NCI-H2171 (cell line): Measurements from ENCODE around the gene MTHFSD.

ENCODE experiments used
- DNase-seq: peaks from one replicate; lab custom pipeline; 2025; lab: John Stamatoyannopoulos, UW

The MTHFSD gene

DNA sequence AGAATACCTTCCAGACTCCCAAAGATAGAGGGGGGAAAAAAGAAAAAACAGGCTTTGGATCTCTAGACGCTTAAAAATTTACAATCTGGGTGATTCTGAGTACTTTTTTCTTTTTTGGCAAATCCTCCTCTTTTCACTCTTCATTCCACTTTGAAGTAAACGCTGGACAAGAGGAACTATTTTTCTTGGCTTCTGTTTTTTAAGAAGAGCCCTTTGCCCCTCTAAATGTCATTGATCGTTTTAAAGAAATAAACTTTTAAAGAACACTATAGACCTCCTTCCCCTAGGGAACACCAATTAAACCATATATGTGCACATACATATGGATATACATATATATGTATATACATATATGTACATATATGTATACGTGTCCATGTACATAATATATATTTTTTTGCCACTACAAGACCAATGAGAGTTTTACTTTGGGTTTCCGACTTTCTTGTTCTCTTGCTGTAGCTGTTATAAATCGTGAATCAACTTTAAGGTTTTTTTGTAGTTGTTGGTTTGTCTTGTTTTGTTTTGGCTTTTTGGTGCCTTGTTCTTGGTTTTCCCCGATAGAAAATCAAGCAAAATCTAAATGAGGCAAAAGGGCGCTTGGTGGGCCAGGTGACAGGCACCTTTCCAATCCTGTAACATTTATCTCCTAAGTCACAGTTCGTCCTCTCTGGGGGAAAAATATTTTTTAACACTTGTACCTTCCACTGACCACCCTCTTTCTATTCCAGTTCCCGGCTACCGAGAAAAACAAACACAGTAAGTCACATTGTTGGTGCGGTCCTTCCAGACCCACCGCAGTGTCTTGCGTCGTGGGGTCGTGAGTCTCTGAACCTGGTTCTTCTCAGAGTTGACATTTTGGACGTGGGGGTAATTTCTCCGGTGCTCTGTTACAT is 40.3 kb downstream of the MTHFSD start:
- DNase-seq, result no peak

DNA sequence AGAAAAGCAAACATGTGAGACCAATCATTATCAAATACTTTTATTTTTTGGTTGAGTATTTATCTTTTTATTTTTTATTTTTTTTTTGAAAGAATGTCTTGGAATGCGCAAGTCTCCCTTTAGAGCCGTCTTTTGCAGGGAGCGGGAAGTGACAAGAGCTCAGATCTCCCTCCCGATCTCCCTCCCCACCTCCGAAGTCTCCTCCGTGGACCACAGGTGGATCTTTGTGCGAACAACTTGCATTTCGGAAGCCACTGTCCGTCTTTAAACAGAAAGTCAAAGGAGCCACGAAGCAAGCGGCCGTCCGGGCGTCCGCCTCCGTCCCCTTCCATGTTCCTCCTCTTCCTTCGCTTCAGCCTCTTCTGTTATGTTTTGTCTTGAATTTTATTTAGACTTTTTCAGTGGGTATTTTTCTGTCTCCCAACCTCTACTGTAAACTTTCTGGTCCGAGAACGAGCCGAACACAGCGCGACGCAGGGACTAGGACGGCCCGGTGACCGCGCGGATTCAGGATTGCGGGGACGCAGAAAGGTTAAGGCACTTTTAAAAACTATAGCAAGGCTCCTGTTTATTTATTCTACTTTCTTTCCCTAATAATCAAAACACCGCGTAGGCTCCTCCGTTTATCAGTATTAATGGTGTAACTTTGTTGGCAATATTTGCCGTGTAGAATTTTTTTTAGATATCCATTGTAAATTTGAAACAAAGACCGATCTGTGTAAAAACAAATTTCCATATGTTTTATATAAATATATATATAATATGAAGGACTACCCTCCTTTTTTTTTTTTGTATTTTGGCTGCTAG is 41.4 kb downstream of the MTHFSD start:
- no peak for DNase-seq

DNA sequence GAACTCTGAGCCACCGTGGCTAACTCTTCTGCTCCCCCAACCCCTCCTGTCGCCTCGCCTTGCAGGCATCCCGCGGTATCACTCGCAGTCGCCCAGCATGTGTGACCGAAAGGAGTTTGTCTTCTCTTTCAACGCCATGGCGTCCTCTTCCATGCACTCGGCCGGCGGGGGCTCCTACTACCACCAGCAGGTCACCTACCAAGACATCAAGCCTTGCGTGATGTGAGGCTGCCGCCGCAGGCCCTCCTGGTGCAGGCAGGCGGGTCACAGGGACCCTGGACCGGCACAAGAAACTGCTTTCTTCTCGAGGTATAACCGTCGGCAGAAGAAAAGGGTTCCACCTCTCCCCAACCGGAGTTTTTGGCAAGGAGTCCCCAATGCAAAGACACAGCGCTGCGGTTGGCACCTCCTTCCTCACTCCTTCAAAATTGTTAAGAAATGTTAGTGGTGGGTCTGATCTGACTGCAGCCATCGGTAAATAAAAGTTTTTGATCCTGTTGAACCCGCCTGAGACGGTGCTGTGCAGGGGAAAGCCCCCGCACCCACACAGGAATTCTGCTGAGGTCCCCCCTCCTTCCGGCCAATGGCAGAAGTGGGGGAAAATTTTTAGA is 42.1 kb downstream of the MTHFSD start:
- DNase-seq, result no peak

DNA sequence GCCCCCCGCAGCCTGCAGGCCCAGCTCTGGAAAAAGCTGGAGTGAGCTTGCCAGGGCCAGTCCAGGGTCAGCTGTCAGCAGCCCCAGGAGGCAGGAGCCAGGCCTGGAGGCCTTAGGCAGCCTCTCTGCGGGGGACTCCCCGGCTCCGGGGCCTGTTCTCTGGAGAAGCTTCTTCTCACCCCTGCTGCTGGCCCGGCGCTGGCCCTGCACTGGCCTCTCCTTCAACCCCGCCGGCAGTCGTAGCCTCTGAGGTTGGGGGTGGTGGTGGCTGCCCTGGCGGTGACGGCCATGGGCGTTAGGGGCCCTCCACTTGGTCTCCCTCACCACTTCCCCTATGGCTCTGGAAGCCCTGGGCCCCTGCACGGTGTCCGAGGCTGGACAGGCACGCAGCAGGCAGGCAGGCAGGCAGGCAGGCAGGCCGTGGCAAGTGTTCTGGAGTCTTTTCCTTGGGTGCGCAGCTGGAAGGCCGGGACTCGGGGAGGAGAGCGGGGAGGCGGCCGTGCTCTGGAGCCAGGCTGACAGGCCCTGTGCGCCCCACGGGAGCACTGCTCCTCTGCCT is 42.7 kb downstream of the MTHFSD start:
- no peak for DNase-seq

DNA sequence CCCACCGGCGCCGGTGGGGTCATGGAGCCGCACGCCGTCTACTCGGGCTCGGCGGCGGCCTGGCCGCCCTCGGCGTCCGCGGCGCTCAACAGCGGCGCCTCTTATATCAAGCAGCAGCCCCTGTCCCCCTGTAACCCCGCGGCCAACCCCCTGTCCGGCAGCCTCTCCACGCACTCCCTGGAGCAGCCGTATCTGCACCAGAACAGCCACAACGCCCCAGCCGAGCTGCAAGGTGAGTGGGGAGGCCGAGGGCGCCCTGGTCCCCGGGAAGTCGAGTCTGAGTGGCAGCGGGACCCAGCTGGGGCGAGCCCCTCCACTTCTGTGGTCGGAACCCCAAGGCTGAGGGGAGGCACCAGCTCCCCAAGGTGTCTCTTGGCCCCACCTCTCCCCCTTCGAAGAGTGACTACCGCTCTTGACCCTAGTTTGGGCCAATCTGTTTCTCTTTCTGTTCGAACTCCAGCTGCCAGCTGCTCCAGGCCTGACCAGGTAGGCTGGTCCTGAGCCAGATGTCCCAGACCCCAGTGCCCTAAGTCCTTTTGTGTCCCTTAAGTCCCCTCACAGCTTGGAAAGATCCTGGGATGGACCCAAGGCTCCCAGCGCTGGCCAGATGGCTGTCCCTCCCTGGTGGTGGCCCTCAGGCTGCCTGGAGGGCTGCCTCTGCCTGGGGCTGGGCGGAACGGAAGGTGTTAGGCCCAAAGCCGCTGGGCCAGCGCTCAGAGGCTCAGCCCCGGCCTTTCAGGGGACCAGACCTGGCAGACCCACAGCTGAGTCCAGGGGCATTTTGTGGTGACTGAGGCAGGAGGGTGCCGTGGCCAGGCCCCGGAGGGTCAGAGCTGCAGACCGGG is 43.5 kb downstream of the MTHFSD start:
- DNase-seq, result no peak

DNA sequence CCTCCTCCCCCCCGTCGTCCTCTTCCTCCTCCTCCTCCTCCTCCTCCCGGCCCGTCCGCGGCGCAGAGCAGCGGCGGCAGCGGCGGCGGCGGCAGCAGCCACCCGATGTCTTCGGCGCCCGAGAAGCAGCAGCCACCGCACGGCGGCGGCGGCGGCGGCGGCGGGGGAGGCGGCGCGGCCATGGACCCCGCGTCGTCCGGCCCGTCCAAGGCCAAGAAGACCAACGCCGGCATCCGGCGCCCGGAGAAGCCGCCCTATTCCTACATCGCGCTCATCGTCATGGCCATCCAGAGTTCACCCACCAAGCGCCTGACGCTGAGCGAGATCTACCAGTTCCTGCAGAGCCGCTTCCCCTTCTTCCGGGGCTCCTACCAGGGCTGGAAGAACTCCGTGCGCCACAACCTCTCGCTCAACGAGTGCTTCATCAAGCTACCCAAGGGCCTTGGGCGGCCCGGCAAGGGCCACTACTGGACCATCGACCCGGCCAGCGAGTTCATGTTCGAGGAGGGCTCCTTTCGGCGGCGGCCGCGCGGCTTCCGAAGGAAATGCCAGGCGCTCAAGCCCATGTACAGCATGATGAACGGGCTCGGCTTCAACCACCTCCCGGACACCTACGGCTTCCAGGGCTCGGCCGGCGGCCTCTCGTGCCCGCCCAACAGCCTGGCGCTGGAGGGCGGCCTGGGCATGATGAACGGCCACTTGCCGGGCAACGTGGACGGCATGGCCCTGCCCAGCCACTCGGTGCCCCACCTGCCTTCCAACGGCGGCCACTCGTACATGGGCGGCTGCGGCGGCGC is 44.4 kb downstream of the MTHFSD start, which contains the start of gene FOXF1:
TSS of gene FOXF1 (plus strand) at position 63 of the 797 bp plus-strand sequence. CDS start at position 106, 43 bp downstream.
- DNase-seq, result no peak

DNA sequence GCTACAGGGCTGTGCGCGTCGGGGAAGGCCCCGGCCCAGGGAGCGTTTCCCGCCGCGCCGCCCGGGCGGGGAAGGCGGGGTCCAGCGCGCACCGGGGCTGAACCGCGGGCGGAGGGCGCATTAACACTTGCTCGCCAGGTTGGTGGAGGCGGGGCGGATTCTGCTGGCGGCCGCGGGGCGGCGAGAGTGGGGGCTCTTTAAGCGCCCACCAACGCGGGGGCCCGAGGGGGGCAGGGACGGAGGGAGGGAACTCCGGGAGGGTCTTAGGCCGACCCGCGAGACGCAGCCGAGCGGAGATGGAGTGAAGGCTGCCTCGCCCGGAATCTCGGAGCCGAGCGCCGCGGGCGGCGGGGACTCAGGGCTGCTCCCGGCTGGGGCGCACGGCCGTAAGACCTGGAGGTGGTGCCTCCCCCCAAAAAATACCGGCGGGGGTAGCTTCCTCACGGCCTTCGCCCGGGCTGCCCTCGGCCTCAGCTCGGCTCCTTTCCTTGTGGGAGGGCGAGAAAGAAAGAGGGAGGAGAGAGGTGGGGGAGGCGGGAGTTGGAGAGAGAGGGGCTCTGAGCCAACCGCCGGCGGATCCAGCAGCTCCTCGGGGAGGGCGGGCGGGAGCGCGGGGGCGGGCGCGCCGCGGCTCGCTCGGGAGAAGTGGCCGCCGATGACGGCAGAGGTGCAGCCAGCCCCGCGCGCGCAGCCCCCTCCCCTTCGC is 45.1 kb downstream of the MTHFSD start:
- DNase-seq, result no peak

DNA sequence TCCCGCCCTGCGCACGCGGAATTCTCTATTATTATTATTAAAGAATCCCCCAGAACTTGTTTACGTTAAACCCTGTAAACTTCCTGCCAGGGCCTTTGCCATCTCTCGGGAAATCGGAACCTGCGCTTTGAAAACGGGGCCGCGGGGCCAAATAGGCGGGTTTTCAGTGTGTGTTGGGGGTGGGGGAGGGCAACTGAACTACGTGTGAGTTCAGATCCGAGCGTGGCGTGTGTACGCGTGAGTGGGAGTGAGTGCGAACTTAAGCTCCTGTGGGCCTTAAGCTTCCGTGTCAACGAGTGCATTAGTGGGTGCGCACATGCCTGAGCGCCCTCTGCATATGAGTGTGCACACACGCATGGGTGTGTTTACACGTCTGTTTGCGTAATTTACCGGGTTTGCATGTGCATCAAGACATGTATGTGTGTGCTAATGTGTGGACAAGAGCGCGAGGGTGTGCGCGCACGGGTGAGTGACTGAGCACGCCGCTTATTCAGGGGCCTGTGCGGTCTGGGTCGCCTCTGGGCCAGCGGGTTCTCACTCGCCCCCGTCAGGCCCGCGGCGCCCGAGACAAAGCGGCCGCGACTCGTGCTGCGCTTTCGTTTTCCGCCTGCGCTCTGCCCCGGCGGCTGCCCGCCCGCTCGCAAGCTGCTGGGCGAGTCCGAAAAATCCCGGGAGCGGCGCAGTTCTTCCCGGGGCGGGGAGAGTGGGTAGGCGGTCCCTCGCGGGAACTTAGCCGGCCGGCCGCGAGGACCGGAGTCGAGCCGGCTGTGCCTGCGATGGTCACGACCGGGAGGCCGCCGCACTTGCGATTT is 45.9 kb downstream of the MTHFSD start:
- DNase-seq, result no peak

DNA sequence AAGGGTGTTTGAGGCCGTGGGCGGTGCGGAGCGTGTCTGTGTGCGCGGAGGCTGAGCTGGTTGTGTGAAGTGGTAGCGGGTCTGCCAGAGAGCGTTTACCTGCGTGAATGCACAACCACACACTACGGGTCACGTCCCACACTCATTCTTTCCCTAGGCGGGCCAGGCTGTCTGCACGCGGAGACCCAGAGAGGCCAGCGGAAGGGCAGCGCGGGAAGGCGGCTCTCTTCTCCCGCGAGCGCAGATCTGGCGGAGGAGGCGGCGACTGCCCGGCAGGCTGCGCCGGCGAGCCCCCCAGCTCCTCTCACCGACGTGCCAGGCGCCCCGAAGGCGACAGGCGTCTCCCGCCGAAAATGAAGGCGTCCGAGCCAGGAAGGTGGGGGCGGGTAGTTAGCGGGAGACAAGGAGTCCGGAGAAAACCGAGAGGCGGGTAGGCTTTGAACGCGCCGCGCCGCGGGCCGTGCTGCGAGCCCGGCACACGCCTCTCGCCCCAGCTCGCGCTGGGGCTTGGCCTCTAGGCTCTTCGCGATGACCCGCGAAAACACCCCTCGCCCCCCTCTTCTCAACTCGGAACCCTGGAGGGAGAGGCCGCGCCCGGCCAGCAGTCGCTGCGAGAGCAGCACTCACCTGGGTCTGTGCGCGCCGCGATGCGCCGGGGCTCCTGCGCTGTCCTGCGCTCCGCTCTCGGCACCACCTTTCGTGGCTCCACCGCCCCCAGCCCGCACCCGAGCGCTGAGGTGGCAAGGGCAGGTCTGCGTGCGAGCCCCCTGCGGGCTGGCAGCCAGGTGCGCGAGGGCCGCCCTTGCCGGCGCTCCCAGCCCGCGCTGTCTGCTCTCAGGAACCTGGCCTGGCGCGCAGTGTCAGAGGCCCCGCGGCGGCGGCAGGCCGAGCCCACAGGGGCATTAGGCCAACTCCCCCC is 46.7 kb downstream of the MTHFSD start:
- no peak for DNase-seq

DNA sequence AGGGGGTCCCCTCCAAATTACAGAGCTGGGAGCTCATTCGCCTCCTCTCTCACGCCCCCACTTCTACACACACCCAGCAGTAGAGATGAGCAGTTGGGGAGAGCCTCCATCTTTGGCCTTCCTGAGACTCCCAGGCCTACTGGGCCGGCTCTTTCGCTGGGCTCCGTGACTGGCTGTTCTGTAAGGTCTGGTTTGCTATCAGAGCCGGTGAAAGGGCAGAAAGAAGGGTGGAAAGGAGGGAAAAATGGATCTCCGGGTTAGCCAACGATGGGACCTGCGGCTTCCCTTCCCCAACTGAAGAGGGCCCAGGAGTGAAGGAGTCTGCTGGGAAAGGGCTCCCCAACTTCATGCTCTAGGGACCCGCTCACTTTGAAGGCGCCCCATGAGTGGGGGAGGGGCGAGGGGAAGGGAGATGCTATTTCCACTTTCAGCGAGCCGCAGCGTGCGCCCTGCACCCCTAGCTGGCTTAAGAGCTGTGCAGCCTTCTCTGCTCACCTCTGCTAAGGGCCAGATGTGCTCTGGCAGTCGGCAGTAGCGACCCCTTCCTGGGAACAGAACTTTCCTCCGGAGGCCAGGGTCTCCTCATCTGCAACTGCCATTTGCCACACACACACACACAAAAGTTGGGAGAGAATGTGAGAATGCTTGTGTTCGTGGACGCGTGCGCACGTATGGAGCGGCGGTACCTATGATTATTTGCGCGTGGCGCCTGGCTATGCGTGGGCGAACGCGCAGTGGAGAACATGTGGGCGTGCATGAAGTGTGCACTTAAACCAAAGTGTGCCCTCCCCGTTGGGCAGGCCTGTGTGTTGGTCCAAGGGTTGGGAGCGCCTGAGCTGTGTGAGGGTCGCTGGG is 47.6 kb downstream of the MTHFSD start:
- DNase-seq, result no peak

DNA sequence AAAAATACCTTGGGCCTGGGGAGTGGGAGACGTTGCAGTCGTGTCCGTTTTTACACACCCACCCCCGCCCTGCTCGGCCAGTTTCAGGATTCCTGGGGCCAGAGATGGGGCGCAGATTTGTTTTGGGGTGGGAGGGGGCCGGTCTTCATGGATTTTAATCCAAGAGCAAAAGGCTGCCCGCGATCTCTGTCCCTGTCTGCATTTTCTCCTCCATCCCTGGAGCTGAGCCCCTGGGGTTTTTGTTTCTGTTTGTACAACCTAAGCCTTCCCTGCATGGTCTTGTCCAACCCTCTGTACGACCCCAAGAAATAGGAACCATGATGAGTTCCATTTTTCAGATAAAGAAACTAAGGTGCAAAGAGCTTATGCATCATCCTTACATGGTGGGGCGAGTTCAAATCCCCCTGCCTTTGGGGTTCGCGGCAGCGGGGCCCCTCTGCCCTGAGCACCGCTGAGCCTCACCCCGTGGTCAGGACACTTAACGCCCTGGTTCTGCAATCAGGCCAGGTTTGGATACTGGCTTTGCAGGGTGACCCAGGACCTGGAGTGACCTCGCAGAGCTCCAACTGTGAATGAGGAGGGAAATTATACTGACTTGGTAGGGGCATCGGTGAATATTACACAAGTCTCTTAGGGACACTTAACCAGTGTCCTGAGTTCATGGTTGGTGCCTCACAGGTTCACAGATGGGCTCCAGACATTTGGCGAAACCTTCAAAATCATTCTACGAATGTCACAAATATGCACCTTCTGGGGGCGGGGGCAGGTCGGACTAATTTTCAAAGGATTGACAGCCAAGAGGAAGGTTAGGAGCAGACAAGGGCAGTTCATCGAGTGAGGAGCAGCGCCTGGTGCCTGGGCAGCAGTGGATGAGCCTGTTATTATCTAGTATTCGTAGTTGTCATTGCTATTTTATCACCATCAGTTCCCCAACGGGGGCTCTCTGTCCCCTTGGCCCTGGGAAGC is 48.9 kb downstream of the MTHFSD start:
- DNase-seq, result no peak

DNA sequence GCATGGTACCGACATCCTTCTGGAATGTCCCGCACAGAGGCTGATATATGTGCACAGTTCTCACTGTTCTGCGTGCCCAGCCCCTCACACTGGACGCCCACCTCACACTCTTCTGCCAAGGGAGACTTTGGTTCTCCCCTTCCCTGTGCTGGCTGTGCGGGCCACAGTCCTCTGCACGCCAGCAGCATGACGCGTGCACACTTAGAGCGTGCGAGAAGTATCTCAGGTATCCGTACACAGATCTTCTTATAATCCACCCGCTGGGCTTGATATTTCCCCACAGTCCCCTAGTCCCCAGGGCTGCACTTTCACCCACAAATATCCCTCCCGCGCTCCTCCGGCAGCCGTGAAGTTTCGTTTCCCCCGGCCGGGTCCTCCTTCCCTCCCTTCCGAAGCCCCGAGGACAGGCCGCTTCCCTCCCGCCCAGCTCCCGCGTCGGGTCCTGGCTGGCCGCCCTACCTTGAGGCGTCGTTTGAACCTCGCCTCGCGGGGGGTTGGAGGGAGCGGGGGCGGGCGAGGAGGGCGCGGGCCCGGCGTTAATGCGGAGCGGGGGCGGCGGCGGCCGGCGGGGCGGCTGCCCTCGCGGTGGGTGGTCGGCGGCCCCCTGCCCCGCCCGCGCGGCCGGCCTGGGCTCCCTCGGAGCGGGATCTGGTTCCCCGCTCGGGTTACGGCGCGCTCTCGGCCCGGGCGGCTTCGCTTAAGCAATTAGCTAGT is 49.7 kb downstream of the MTHFSD start:
- DNase-seq, result no peak

DNA sequence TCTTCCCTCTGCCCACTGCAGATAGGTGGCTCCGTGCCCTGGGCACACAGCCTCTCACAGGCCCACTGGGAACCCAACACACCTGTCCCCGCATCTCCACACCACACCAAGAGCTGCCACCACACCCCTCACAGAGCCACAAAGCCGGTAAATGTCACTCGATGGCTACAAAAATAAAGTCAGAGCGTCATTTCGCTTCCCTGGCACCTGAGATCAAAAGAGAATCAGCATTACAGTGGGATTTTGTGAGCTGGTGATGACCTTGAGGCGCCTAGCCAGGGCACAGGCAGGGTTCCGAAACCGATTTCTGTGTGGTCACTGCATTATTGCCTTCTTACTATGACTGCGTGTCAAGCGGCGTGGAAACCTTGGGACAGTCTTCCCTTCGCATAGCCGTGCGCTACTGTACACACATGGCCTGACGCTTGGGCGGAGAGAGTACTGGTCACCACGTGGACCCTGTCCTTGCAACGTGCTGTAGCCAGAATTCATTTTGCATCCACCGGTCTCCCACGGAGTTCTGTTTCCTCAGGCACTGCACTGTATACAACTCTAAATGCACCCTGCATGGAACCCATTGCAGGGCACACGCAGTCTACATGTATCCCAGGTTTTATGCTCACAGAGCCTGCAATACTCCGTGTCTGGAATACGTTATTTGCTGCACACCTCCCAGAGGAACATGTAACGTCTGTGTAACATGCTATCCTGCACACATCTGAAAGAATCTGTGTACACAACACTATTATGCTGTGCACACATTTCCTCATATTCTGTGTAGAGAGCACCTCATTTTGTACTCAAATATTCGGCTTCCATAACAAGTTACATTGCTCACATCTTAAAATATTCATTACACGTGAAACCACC is 50.5 kb downstream of the MTHFSD start:
- DNase-seq, result no peak

DNA sequence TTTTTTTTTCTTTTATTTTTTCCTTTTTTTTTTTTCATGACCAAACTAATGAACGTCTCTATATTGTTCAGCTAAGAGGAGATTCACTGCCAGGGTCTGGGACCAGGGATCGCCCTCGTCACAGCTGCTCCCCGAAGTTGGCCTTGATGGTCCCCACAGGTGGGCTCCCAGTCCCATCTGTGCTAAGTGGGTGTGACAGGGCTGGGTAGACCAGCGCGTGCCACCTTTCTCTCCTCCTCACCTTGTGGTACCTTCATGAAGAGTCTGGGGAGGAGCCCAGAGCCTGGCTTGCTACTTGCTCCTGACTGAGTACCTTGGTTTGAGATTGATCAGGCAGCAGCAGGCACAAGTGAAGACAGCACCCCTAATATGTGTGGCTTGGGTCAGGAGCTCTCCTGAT is 51.2 kb downstream of the MTHFSD start:
- DNase-seq, result no peak
